A549 treated with AZD9567 at 1 μM for 4 hours (cell line): ENCODE data around the gene FABP2. TPM values are rescaled to one million over a fixed set of nuclear protein-coding genes. Genes with fewer than 3 reads are reported as not detected.

Source experiments
- total RNA-seq: library from RNA; stranded (reverse); fragments of 200-300 nt; extraction: Qiagen RNA extraction; gene quantifications from 5 replicates; pipeline ENCODE4 v1.2.3, GENCODE V29; 2022; ENCODE audit not compliant: insufficient read depth

FABP2 gene
- not detected in 5 replicates for total RNA-seq

GRCh38 chr4:119321921-119322687 is at the start of gene FABP2:
Gene FABP2 (minus strand): TSS chr4:119322138. CDS start chr4:119322102, 36 bp downstream.

Other genes starting within 250 kb of the FABP2 start
- gene MYOZ2, start 186.3 kb downstream of the FABP2 start, total RNA-seq, result 0.02 TPM in 1 of 5 replicates, not detected in the others
- 5.2 to 9.5 TPM (median 7.3 TPM) in 5 replicates for gene USP53, start 109.4 kb downstream of the FABP2 start, total RNA-seq